Activated CD4-positive, CD25-positive, alpha-beta regulatory T cell (primary cell): ENCODE data around the gene ZFP3.
"Not testable (repeated sequence)": the region's sequence is repeated elsewhere in the genome, so short reads cannot be mapped to it uniquely, and the experiment has no call there.

Experiments used
- DNase-seq, 4 experiments: peaks; one replicate each; lab custom pipeline; 2025; lab: John Stamatoyannopoulos, UW

ZFP3 gene

DNA sequence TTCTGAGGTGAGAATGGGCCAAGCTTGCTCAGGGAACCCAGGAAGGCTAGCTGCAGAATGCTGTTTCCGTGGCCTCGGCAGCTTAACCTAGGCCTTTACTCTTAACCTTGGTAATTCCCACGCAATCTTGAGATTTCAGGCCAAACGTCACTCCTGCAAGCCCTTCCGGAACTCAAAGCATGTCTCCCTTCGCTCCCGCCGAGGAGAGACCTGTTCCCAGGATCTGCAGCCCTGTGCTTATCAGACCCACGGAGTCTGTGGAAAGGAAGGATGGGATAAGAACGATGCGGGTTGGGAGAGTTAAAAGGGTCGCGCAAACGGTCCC, 524 bp upstream of the ZFP3 start:
- DNase-seq, result no peak

DNA sequence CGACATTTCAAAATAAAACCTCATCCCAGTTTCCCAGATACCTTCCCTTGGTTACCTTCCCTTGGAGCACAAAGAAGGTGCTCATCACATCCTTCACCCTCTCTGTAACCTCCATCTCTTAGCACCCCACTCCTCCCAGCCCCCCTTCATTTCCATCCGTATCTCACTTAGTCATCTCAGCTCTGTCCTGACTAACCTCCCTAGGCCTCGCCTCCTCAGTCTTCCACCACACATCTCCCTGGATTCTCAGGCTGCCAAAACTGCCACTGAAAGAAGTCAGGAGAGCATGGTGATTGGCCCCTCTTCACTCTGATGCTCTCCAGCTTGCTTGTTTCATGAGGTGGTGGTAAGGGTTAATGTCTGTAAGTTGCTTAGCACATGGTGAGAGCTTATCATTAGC, 2.3 kb downstream of the ZFP3 start:
- DNase-seq, result no peak

- no peak for DNase-seq
Observed at GRCh38 chr17:5092218-5093010, 14.1 kb downstream of the ZFP3 start.

DNA sequence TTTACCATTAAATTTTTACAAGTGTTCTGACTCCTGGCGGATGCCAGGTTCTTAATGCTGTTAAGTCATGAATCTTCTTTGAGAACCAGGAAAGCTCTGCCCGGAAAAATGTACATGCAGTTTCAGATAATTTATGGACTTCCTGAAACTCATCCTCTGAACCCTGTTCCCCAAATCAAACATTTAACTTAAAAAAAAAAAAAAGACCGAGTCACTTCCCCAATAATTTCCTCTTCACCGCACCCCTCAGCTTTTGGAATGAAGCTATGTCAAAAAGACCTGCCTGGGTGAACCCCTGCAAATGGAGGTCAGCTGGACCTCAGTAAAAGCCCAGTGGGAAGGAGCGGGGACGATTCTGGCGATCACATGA, 18.4 kb downstream of the ZFP3 start:
- DNase-seq, result no peak

DNA sequence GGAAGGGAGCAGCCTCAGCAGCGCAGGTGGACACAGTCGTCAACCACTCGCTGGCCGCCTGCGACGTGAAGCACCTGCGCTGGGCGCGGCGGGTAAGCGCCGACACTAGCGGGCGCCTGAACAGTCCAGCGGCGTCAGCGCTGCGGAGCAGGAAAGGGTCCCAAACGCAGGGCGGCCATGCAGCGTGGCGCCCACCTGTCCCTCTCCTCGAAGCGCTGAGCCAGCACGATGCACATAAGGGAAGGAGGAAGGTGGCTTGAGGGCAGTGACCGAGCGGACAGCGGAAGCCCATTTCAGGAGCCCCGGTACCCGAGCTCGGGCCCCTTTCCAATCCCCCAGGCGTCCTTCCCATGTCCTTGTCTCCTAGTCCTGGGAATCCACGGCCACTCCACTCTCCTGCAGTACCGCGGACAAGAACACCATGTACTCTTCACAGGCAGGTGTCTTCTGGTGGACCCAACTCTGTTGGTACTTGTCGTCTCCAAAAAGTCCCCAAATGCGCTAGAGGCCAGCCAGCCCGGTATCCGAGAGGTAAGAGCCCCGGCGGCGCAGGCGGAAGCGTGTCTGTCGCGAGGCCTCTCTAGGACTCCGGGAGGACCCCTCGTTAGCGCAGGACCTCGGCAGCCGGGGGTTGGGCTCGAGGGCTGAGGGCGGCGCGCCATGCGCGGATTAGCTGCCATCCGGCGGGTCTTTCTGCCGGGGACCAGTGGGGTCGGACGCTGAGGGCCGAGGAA, 19.0 kb downstream of the ZFP3 start:
- DNase-seq, result peak in 2 of 4 experiments; percentile 16 to 17

GRCh38 chr17:5099271-5099670, 21.0 kb downstream of the ZFP3 start:
- no peak for DNase-seq

DNA sequence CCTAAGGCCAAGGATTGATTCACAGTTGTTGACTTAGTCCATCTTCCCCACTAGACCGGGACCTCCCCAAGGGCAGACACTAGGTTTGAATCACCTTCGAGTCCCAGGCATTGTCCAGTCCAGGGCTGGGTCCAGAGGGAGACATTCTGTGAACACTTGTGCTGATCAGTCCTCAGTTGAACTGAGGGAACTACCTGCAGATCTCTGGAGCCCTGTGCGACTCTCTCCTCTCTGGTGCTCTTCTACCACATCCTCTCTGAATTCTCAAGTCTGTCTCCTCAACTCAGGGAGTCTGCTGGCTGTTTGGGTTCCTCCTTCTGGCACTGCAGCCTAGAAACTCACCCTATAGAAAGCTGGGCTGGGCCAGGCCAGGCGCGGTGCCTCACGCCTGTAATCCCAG, 22.6 kb downstream of the ZFP3 start:
- DNase-seq, result no peak

DNA sequence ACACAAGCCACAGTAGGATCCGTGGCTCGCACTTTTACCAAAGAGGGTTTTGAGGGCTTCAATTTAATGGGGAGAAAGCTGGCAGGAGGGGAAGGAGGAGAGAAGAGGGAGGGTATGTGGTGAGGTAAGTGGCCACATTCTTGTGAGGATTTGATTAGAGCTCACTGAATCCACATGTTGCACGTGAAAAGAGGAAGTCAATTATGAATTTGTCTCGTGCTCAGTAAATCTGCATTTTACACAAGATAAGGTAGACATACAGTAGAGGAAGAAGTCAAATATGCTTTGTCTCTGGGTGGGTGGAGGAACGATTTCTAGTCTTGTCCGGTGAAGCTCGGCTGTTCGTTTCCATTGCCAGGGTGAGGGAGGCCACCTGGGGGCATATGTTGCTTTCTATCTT, 32.5 kb downstream of the ZFP3 start:
- no peak for DNase-seq

- peak; percentile 75 to 80 (median 78) for DNase-seq
Observed at GRCh38 chr17:5111402-5112204, 33.3 kb downstream of the ZFP3 start, which contains the start of gene ZNF232. TSS of gene ZNF232 (minus strand) at chr17:5111878. CDS start at chr17:5111822, 56 bp downstream.

DNA sequence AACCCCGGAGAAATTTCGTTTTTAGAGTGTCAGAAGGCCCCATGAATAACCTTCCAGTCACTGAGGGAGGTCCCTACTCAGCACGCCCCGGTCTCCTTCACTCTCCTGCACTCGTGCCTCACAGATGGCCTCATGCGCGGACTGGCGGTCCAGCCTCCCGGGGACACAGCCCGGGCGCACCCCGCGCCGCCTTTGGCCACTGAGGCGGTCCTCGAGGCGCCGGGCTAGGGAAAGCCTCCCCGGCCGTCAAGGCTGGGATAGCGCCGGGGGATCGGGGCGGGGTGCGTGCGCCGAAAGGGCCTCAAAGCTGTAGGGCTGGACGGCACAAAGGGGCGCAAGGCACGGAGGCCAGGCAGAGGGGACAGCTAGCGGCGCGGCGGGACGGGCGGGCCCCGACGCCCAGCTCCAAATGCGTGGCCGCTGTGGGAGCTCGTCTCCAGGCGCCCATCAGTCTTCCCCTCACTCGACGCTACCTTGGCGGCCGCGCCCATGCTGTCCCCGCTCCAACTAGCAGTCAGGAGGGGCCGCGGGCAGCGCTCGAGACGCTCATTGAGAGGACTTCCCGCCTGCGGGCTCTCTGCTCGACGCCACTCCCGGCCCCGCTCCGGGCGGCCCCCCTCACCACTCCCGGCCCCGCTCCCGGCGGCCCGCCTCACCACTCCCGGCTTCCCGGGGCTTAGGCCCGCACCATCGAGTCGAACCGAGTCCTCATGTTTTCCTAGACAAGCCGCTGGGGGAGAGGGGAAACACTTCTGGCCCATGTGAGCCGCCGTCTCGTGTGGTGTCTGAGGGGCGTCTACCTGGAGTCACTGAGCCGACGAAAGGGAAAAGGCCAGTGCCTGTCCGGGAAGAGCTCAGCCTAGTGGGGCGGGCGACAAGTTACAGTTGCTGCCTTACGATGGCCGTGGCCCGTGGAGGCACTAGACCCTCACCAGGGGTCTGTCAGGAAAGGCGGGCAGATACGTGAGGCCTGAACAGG, 37.7 kb downstream of the ZFP3 start, which contains the start of gene USP6:
USP6 (plus strand) TSS at position 360 of the 979 bp plus-strand sequence. CDS start 14,336 bp downstream, outside the sequence.
- no peak for DNase-seq

DNA sequence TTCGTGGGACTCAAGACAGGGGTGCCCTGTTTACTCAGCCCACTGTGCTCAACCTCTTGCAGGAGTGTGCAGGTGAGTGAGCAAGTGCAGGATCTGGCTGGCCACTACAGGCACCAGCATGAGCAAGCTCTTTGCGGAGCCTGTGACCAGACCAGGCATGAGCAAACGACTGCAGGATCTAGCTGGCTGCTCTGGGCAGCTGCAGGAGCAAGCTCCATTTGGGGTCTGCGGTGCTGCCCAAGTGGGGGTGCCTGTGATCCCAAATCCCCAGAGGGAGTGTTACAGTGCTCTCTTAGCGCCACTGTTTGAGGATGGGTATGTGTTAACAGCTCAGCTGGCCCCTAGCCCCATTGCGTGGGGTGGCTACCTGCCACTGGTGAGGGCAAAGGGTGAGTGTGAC, 40.0 kb downstream of the ZFP3 start:
- DNase-seq, result no peak

GRCh38 chr17:5120036-5120435, 41.8 kb downstream of the ZFP3 start:
- DNase-seq, result no peak

DNA sequence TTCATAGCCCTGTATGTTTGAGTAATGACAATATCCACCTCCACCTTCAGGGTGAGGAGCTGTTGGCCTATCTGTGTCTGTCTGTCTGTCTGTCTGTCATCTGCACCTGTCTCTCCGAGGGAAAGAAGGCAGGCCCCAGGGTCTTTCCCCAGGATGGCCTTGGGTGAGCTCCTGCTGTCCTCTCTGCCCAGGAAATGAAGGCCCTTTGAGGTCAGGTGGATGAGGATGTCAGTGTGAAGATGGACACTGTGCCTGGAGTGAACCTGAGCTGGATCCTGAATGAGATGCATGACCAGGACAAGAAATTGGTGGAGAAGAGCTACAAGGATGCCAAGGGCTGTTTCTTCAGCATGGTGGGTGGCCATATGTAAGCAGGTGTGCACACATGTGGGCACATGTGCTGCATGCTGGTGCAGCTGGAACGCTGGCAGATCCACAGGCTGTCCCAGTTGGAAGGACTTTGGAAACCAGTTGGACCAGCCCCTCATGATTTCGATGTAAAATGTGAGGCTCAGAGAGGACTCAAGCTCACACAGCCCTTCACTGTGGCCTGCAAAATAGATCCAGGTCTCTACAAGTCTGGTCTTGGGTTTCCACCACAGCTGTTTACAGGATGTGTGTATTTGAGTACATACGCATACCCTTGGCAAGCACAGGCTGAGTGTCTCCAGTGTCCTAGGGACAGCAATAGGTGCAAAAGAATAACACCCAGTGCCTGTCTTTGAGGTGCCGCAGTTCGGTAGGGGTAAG, 42.3 kb downstream of the ZFP3 start:
- DNase-seq, result not testable (repeated sequence)

DNA sequence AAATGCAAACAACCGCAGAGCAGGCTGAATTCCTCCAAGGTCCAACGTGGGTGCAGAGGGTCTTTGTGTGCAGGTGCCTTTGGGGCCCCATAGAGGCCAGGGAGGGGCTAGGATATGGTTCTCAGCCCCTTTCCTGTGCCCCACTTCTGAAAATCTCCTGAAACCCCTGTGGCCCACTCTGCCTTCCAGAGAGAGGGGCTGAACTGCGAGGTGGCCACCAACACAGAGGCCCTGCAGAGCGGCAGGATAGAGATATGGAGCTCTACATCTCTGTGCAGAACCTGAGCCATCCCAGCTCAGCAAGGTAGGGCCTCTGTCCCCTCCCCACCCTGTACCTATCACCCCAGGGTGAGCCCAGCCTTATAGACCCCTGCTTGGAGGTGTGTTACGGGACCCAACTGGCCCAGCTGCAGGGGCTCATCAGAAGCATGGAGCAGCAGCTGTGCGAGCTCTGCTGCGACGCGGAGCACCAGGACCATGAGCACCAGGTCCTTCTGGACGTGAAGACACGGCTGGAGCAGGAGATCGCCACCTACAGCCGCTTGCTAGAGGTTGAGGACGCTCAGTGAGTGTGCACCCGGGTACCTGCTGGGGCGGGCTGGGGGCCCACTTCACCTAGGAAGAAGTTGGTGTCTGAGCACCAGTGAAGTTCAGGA, 43.0 kb downstream of the ZFP3 start:
- DNase-seq, result no peak

DNA sequence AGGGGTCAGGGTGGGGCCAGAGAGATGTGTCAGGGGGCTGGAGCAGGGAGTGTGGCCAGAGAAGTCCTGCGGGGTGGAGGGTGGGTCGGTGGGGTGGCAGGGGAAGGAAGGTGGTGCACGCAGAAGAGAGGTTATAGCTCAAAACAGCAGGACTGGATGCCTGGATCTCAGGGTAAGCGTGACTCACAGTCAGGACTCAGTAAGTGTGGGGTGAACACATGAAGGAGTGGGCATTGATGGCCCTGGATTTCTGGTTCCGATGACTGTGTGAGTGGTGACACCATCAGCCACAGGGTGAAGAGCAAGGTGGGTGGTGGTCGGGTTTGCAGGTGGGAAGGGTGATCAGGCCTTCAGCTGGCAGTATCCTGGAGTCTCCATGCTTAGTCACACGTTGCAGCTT, 43.8 kb downstream of the ZFP3 start:
- not testable (repeated sequence) for DNase-seq

- DNase-seq, result no peak
Observed at GRCh38 chr17:5122586-5123342, 44.5 kb downstream of the ZFP3 start.

DNA sequence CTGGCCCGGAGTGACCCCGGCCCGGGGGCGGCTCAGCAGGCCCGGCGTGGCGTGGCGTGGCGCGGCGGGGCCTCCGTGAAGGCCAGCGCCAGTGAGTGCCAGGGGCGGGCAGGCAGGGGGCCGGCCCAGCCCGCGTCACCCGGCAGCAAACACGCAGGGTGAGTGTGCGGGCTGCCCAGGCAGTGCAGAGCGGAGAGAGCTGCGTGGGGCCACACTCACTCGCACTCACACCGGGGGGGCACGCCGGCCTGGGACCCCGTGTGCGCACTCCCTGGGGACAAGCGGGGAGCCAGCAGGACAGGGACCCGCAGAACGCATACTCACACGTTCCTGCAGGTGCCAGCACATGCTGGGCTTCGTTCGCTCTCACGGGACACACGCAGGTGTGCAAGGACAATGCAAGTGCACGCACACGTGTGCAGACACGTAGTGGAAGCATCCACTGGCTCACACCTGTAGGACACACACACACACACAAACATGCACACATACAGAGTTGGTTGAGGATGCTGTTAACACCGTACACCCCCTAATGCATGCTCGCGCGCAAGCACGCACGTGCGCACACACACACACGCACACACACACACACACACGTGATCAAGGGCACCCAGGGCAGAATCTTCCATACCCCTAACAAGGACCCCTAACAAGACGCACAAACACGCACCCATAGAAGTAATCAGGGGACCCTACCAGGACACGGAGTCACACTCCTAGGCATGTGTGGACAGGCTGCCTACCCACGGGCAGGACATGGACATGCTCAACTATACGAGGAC, 45.3 kb downstream of the ZFP3 start:
- DNase-seq, result no peak

DNA sequence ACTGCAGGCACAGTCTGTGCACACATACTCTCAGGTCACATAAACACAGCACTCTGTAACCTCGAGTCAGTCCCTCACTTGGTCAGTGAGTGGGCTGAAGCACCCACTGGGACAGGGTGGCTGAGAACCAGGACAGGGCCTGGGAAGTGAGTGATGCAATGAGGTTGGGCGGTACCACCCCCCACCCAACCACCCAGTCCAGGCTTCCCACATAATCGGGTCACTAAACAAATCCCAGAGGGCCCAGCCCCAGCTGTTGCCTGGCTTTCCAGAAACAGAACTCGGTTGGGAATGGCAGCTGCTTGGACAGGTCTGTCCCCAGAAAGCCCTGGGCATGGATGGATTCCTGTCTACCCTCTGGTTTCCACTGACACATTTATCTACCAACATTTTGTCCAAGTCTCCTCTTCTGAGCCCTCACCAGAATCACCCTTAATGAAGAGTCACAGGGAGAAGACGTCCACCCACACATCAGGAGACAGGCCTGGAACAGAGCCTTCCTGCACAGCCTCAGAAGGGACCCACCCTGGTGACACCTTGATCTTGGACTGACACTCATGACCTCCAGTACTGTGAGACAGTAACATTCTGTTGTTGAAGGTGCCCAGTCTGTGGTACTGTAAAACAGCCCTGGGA, 46.0 kb downstream of the ZFP3 start:
- not testable (repeated sequence) for DNase-seq
